Loucy (cell line): ENCODE results near the gene KCTD13.

Experiments used
- H2AFZ ChIP-seq: fragments of 200-600 bp; sonication (generic); 2 replicates; pipeline ENCODE4 v1.6.0; 2016; ENCODE audit warnings: antibody characterized with exemption, mild to moderate bottlenecking, low read length, moderate library complexity
- H3F3A ChIP-seq: fragments of 200-600 bp; 2 replicates; pipeline ENCODE4 v1.6.0; 2016; ENCODE audit warnings: antibody characterized with exemption, low read depth, mild to moderate bottlenecking
- H3K27me3 ChIP-seq: fragments of 200-600 bp; sonication (generic); 2 replicates; pipeline ENCODE4 v1.6.1; 2014; ENCODE audit warnings: low read length, mild to moderate bottlenecking; ENCODE audit not compliant: insufficient read depth, poor library complexity, severe bottlenecking
- H3K36me3 ChIP-seq: fragments of 200-600 bp; sonication (generic); 2 replicates; pipeline ENCODE4 v1.6.1; 2016; ENCODE audit warnings: low read length; ENCODE audit not compliant: insufficient read depth
- H3K4me1 ChIP-seq: fragments of 200-600 bp; sonication (generic); 2 replicates; pipeline ENCODE4 v1.5.1; 2014; ENCODE audit warnings: low read length, mild to moderate bottlenecking; ENCODE audit not compliant: insufficient read depth, poor library complexity, severe bottlenecking
- H3K4me2 ChIP-seq: fragments of 200-600 bp; sonication (generic); 2 replicates; pipeline ENCODE4 v1.6.0; 2014; ENCODE audit warnings: antibody characterized with exemption, low read length, low read depth, mild to moderate bottlenecking; ENCODE audit not compliant: poor library complexity, severe bottlenecking
- H3K4me3 ChIP-seq: fragments of 200-600 bp; sonication (generic); 2 replicates; pipeline ENCODE4 v1.5.1; 2014; ENCODE audit warnings: low read length, mild to moderate bottlenecking, mixed read lengths; ENCODE audit not compliant: poor library complexity, severe bottlenecking
- H3K79me2 ChIP-seq: fragments of 200-600 bp; sonication (generic); 2 replicates; pipeline ENCODE4 v1.6.1; 2014; ENCODE audit warnings: low read length; ENCODE audit not compliant: insufficient read depth
- H3K9ac ChIP-seq: fragments of 200-600 bp; sonication (generic); 2 replicates; pipeline ENCODE4 v1.6.0; 2014; ENCODE audit warnings: mild to moderate bottlenecking, low read depth, low read length, moderate library complexity; ENCODE audit not compliant: poor library complexity, severe bottlenecking
- H3K9me2 ChIP-seq: fragments of 200-600 bp; sonication (generic); replicated peaks from 2 replicates; pipeline ENCODE4 v1.6.1; 2016; ENCODE audit warnings: low read depth, low read length, mixed read lengths
- H3K9me3 ChIP-seq: fragments of 200-600 bp; sonication (generic); 2 replicates; pipeline ENCODE4 v1.6.1; 2014; ENCODE audit warnings: mild to moderate bottlenecking, antibody characterized with exemption, low read length, low read depth; ENCODE audit not compliant: insufficient read depth
- H4K20me1 ChIP-seq: fragments of 200-600 bp; sonication (generic); 2 replicates; pipeline ENCODE4 v1.6.0; 2014; ENCODE audit warnings: antibody characterized with exemption, low read length, mild to moderate bottlenecking; ENCODE audit not compliant: insufficient read depth, poor library complexity, severe bottlenecking
- CTCF ChIP-seq: fragments of 200-600 bp; sonication (generic); conservative IDR thresholded peaks from 2 replicates; pipeline ENCODE4 v1.5.1; 2014; ENCODE audit warnings: mild to moderate bottlenecking, antibody characterized with exemption, low read length
- EZH2phosphoT487 ChIP-seq: fragments of 200-600 bp; IDR thresholded peaks from 2 replicates; pipeline ENCODE4 v1.6.1; 2018; ENCODE audit warnings: antibody characterized with exemption, mild to moderate bottlenecking, moderate library complexity, borderline replicate concordance

Gene KCTD13

GRCh38 chr16:29921034-29921385, 5.0 kb downstream of the KCTD13 start:
- no peaks in the 10 kb centered on the region; the same call in 1 of the 2 replicates for H3K36me3 ChIP-seq
- no peaks in the 10 kb centered on the region for H3K27me3 ChIP-seq
- H3K9me2 ChIP-seq = no peaks in the 10 kb centered on the region
- no peaks in the 10 kb centered on the region for H3F3A ChIP-seq
- peaks cover 12% of the 10 kb centered on the region for H3K4me1 ChIP-seq
- no peak overlapping the region for H3K4me2 ChIP-seq
- no peak overlapping the region for H2AFZ ChIP-seq
- no peaks in the 10 kb centered on the region for H3K9me3 ChIP-seq
- no peak overlapping the region for H3K4me3 ChIP-seq
- peaks cover 10% of the 10 kb centered on the region for H4K20me1 ChIP-seq
- peaks cover 22% of the 10 kb centered on the region for H3K79me2 ChIP-seq
- no peak overlapping the region for H3K9ac ChIP-seq
- TF ChIP-seq CTCF (no peak), EZH2phosphoT487 (no peak)

- H3K36me3 ChIP-seq = no peaks in the 10 kb centered on the region; the same call in 1 of the 2 replicates
- H3K9ac ChIP-seq = no peak overlapping the region
- H3K79me2 ChIP-seq = peaks cover 17% of the 10 kb centered on the region
- H3K9me3 ChIP-seq = no peaks in the 10 kb centered on the region
- TF ChIP-seq CTCF (no peak), EZH2phosphoT487 (no peak)
- peaks cover 11% of the 10 kb centered on the region for H3K4me1 ChIP-seq
- no peaks in the 10 kb centered on the region for H3F3A ChIP-seq
- H3K9me2 ChIP-seq = no peaks in the 10 kb centered on the region
- H2AFZ ChIP-seq = no peak overlapping the region
- no peak overlapping the region for H3K4me3 ChIP-seq
- H3K4me2 ChIP-seq = no peak overlapping the region
- H3K27me3 ChIP-seq = no peaks in the 10 kb centered on the region
- peaks cover 6% of the 10 kb centered on the region for H4K20me1 ChIP-seq
Observed at GRCh38 chr16:29920288-29921033, 5.6 kb downstream of the KCTD13 start.

- Histone ChIP-seq H3K27me3 (no peaks in the 10 kb centered on the region), H3F3A (no peaks in the 10 kb centered on the region), H3K9ac (no peak overlapping the region), H3K36me3 (no peaks in the 10 kb centered on the region; the same call in 1 of the 2 replicates), H4K20me1 (no peaks in the 10 kb centered on the region), H3K4me2 (no peak overlapping the region), H2AFZ (no peak overlapping the region), H3K4me3 (no peak overlapping the region), H3K79me2 (no peaks in the 10 kb centered on the region), H3K9me2 (no peaks in the 10 kb centered on the region), H3K4me1 (no peaks in the 10 kb centered on the region), H3K9me3 (no peaks in the 10 kb centered on the region)
- no peak; the same call in 1 of the 2 replicates for TF ChIP-seq CTCF
- TF ChIP-seq EZH2phosphoT487 = no peak
Observed at GRCh38 chr16:29916979-29917378, 9.0 kb downstream of the KCTD13 start.
